Subcutaneous adipose tissue (tissue), 4 donors: ENCODE data around the gene ADORA1. TPM values are rescaled to one million over a fixed set of nuclear protein-coding genes. Genes with fewer than 3 reads are reported as not detected.

Experiments used
- CTCF ChIP-seq: fragments of 450-650 bp; IDR thresholded peaks from one replicate; pipeline ENCODE4 v1.5.1; 2016; ENCODE audit warnings: low read depth, mild to moderate bottlenecking, control low read depth, antibody characterized with exemption, moderate library complexity
- total RNA-seq, 4 donors: library from RNA; depleted of rRNA; stranded (reverse); fragments of >200 nt; gene quantifications; one replicate each; pipeline ENCODE4 v1.1.0, GENCODE V29; 2016

The ADORA1 gene
- total RNA-seq: 1 to 10 TPM in 2 of 4 donors, under 1 TPM in 2; 0.33 to 8.3 (median 0.90) TPM

- TF ChIP-seq CTCF: no peak
Observed at GRCh38 chr1:203127666-203128430, at the start of gene ADORA1. TSS of gene ADORA1 (plus strand) at chr1:203127726. CDS start at chr1:203128842, 1,116 bp downstream.

GRCh38 chr1:203077956-203078355 lies 49.6 kb upstream of the ADORA1 start:
- no peak for TF ChIP-seq CTCF

- no peak for TF ChIP-seq CTCF
Observed at GRCh38 chr1:203078478-203078877, 49.0 kb upstream of the ADORA1 start.

GRCh38 chr1:203080456-203080855 lies 47.1 kb upstream of the ADORA1 start:
- TF ChIP-seq CTCF: no peak

GRCh38 chr1:203081465-203082230 lies 45.9 kb upstream of the ADORA1 start:
- no peak for TF ChIP-seq CTCF

GRCh38 chr1:203082231-203082505 lies 45.4 kb upstream of the ADORA1 start:
- TF ChIP-seq CTCF: no peak
